ENCODE results near the gene CCL3.
"Not testable (repeated sequence)": the region's sequence is repeated elsewhere in the genome, so short reads cannot be mapped to it uniquely, and the experiment has no call there.

CCL3 gene

GRCh38 chr17:36095992-36096391 is 6.0 kb upstream of the CCL3 start:
- no peak for TF ChIP-seq CTCF (IDR thresholded peaks at IDR 0.05; ENCODE audit: low read depth, low read length)

GRCh38 chr17:36094746-36095145 is 4.8 kb upstream of the CCL3 start:
- no peak overlapping the region for H3K4me3 ChIP-seq (ENCODE audit: low read depth, low read length)
- no peak for TF ChIP-seq CTCF (IDR thresholded peaks at IDR 0.05; ENCODE audit: low read depth, low read length)

More at GRCh38 chr17:36095992-36096391, 6.0 kb upstream of the CCL3 start:
- no peak overlapping the region for H3K4me3 ChIP-seq (ENCODE audit: low read depth, low read length)

GRCh38 chr17:36094232-36094631 is 4.3 kb upstream of the CCL3 start:
- no peak for TF ChIP-seq CTCF (IDR thresholded peaks at IDR 0.05; ENCODE audit: low read depth, low read length)
- no peak overlapping the region for H3K4me3 ChIP-seq (ENCODE audit: low read depth, low read length)

- not testable (repeated sequence) for H3K4me3 ChIP-seq (ENCODE audit: low read depth, low read length)
Measured at GRCh38 chr17:36092715-36093114, 2.8 kb upstream of the CCL3 start.

- H3K4me3 ChIP-seq (ENCODE audit: low read depth, low read length): no peak overlapping the region
- TF ChIP-seq CTCF (IDR thresholded peaks at IDR 0.05; ENCODE audit: low read depth, low read length): no peak
Measured at GRCh38 chr17:36092230-36092629, 2.3 kb upstream of the CCL3 start.

GRCh38 chr17:36089339-36089865 is 541 bp downstream of the CCL3 start:
- no peak overlapping the region for H3K4me3 ChIP-seq (ENCODE audit: low read depth, low read length)
- no peak for TF ChIP-seq CTCF (IDR thresholded peaks at IDR 0.05; ENCODE audit: low read depth, low read length)

- TF ChIP-seq CTCF (IDR thresholded peaks at IDR 0.05; ENCODE audit: low read depth, low read length): no peak
- no peak overlapping the region for H3K4me3 ChIP-seq (ENCODE audit: low read depth, low read length)
Measured at GRCh38 chr17:36088670-36089338, 1.1 kb downstream of the CCL3 start.

GRCh38 chr17:36087897-36088572 is 1.9 kb downstream of the CCL3 start:
- H3K4me3 ChIP-seq (ENCODE audit: low read depth, low read length): not testable (repeated sequence)

- H3K4me3 ChIP-seq (ENCODE audit: low read depth, low read length): not testable (repeated sequence)
Measured at GRCh38 chr17:36087471-36087870, 2.5 kb downstream of the CCL3 start.
